IMR-90 (cell line): Measurements from ENCODE around the gene MAGEB10. TPM values are rescaled to one million over a fixed set of nuclear protein-coding genes. Genes with fewer than 3 reads are reported as not detected.

Experiments used
- ATAC-seq: fragments of 200-7000 bp; cut with Tn5 transposase; 2 replicates; pipeline ENCODE4 v1.9.1; 2020; ENCODE audit warnings: low read depth, mild to moderate bottlenecking, moderate library complexity
- BruUV-seq: library from RNA; stranded (reverse); fragments of 400-500 nt; replicated peaks from 2 replicates; lab custom pipeline; 2021; lab: Mats Ljungman, UMichigan
- CTCF ChIA-PET: fragments of 300-600 bp; formaldehyde crosslinking; extraction: SDS; loops from one replicate; lab custom pipeline; 2021; ENCODE audit warnings: antibody characterized with exemption; lab: Yijun Ruan, JAX
- POLR2A ChIA-PET: fragments of 300-600 bp; sonication (Branson Sonifier 250); formaldehyde crosslinking; loops from one replicate; lab custom pipeline; 2022; ENCODE audit warnings: antibody characterized with exemption; ENCODE audit not compliant: unreplicated experiment; lab: Charles Lee
- DNase-seq: peaks from one replicate; pipeline ENCODE4 v3.0.0; 2013
- H2AFZ ChIP-seq: replicated peaks from 2 replicates; pipeline ENCODE3; 2013; ENCODE audit warnings: low read length, mild to moderate bottlenecking; ENCODE audit not compliant: poor library complexity
- H2AK5ac ChIP-seq: 2 replicates; pipeline ENCODE4 v1.6.1; 2013; ENCODE audit warnings: low read depth, low read length, inconsistent platforms
- H2AK9ac ChIP-seq: replicated peaks from 2 replicates; pipeline ENCODE3; 2013; ENCODE audit warnings: mild to moderate bottlenecking, low read depth, low read length, moderate library complexity; ENCODE audit not compliant: poor library complexity
- H2BK120ac ChIP-seq: 2 replicates; pipeline ENCODE4 v1.6.1; 2013; ENCODE audit warnings: low read depth, low read length, inconsistent platforms
- H2BK15ac ChIP-seq: 3 replicates; pipeline ENCODE4 v1.6.1; 2013; ENCODE audit warnings: low read depth, low read length, inconsistent platforms
- H2BK20ac ChIP-seq: 2 replicates; pipeline ENCODE4 v1.6.1; 2013; ENCODE audit warnings: low read depth, mild to moderate bottlenecking, inconsistent platforms, low read length, moderate library complexity
- H2BK5ac ChIP-seq: 2 replicates; pipeline ENCODE4 v1.6.1; 2013; ENCODE audit warnings: mild to moderate bottlenecking, low read depth, low read length, inconsistent platforms; ENCODE audit not compliant: poor library complexity, severe bottlenecking
- H3K14ac ChIP-seq: replicated peaks from 2 replicates; pipeline ENCODE4 v1.6.1; 2013; ENCODE audit warnings: low read depth, low read length, inconsistent platforms
- H3K18ac ChIP-seq: 2 replicates; pipeline ENCODE4 v1.6.1; 2013; ENCODE audit warnings: low read depth, low read length, control low read depth
- H3K23ac ChIP-seq: 2 replicates; pipeline ENCODE4 v1.6.1; 2013; ENCODE audit warnings: low read depth, low read length, inconsistent platforms
- H3K27ac ChIP-seq: 2 replicates; pipeline ENCODE4 v1.5.1; 2013; ENCODE audit warnings: mild to moderate bottlenecking, control low read depth, low read length; ENCODE audit not compliant: insufficient read depth
- H3K27me3 ChIP-seq: 2 replicates; pipeline ENCODE4 v1.6.1; 2013; ENCODE audit warnings: low read length; ENCODE audit not compliant: control insufficient read depth, insufficient read depth
- H3K36me3 ChIP-seq: 2 replicates; pipeline ENCODE4 v1.6.1; 2013; ENCODE audit warnings: low read length, mixed read lengths; ENCODE audit not compliant: control insufficient read depth, insufficient read depth
- H3K4ac ChIP-seq: 2 replicates; pipeline ENCODE4 v1.6.1; 2013; ENCODE audit warnings: low read depth, low read length, inconsistent platforms
- H3K4me1 ChIP-seq: 2 replicates; pipeline ENCODE4 v1.6.1; 2013; ENCODE audit warnings: low read length, mixed read lengths; ENCODE audit not compliant: control insufficient read depth, insufficient read depth
- H3K4me2 ChIP-seq: 2 replicates; pipeline ENCODE4 v1.6.1; 2013; ENCODE audit warnings: low read depth, mild to moderate bottlenecking, control low read depth, low read length, moderate library complexity
- H3K4me3 ChIP-seq: 2 replicates; pipeline ENCODE4 v1.5.1; 2013; ENCODE audit warnings: low read depth, mild to moderate bottlenecking, control low read depth, low read length, moderate library complexity; ENCODE audit not compliant: insufficient read depth
- H3K56ac ChIP-seq: 2 replicates; pipeline ENCODE4 v1.6.1; 2013; ENCODE audit warnings: low read length, inconsistent platforms; ENCODE audit not compliant: insufficient read depth; ENCODE audit errors: extremely low read depth
- H3K79me1 ChIP-seq, 2 experiments: 2 replicates each; pipeline ENCODE4 v1.6.1; 2013; ENCODE audit warnings: low read length in 2 of 2, inconsistent platforms in 1 of 2, low read depth in 1 of 2
- H3K9ac ChIP-seq: 2 replicates; pipeline ENCODE4 v1.6.1; 2013; ENCODE audit warnings: low read depth, low read length, control low read depth
- H3K9me1 ChIP-seq: 2 replicates; pipeline ENCODE4 v1.6.1; 2013; ENCODE audit warnings: low read length, inconsistent platforms; ENCODE audit not compliant: insufficient read depth
- H3K9me3 ChIP-seq: 2 replicates; pipeline ENCODE4 v1.6.1; 2013; ENCODE audit warnings: low read length; ENCODE audit not compliant: control insufficient read depth, insufficient read depth
- H4K20me1 ChIP-seq: 2 replicates; pipeline ENCODE4 v1.6.1; 2013; ENCODE audit warnings: low read length, inconsistent platforms; ENCODE audit not compliant: insufficient read depth
- H4K5ac ChIP-seq: 2 replicates; pipeline ENCODE4 v1.6.1; 2013; ENCODE audit warnings: mild to moderate bottlenecking, low read depth, low read length, control low read depth
- H4K8ac ChIP-seq, 2 experiments: 2 replicates each; pipeline ENCODE4 v1.6.1; 2013; ENCODE audit warnings: low read depth in 2 of 2, low read length in 2 of 2, control low read depth in 1 of 2, inconsistent platforms in 1 of 2
- H4K91ac ChIP-seq: 2 replicates; pipeline ENCODE4 v1.6.1; 2013; ENCODE audit warnings: low read depth, low read length, inconsistent platforms; ENCODE audit not compliant: insufficient read depth
- BHLHE40 ChIP-seq: fragments of 150-350 bp; IDR thresholded peaks from 2 replicates; pipeline ENCODE4 v1.6.1; 2016; ENCODE audit warnings: mild to moderate bottlenecking, low read depth, low read length
- CEBPB ChIP-seq: IDR thresholded peaks from 2 replicates; pipeline ENCODE4 v1.6.1; 2012; ENCODE audit warnings: low read depth, low read length, improper control_type of control experiment
- CHD1 ChIP-seq: IDR thresholded peaks from 2 replicates; pipeline ENCODE4 v1.6.1; 2012; ENCODE audit warnings: low read depth, low read length, improper control_type of control experiment
- CTCF ChIP-seq: conservative IDR thresholded peaks from 2 replicates; pipeline ENCODE4 v1.5.1; 2012; ENCODE audit warnings: mild to moderate bottlenecking, low read depth, low read length, improper control_type of control experiment
- FOS ChIP-seq: fragments of 150-350 bp; IDR thresholded peaks from 2 replicates; pipeline ENCODE4 v1.6.1; 2016; ENCODE audit warnings: low read depth, low read length
- MXI1 ChIP-seq: IDR thresholded peaks from 2 replicates; pipeline ENCODE4 v1.6.1; 2012; ENCODE audit warnings: low read depth, mild to moderate bottlenecking, low read length, moderate library complexity, borderline replicate concordance
- POLR2A ChIP-seq: IDR thresholded peaks from 2 replicates; pipeline ENCODE4 v1.6.1; 2012; ENCODE audit warnings: mild to moderate bottlenecking, low read depth, low read length
- RAD21 ChIP-seq: IDR thresholded peaks from 2 replicates; pipeline ENCODE4 v1.6.1; 2012; ENCODE audit warnings: low read length, improper control_type of control experiment
- RCOR1 ChIP-seq: IDR thresholded peaks from 2 replicates; pipeline ENCODE4 v1.6.1; 2012; ENCODE audit warnings: mild to moderate bottlenecking, low read length, improper control_type of control experiment; ENCODE audit not compliant: insufficient replicate concordance
- RFX5 ChIP-seq: IDR thresholded peaks from 2 replicates; pipeline ENCODE4 v1.8.0; 2012; ENCODE audit warnings: low read depth, mild to moderate bottlenecking, low read length, moderate library complexity
- USF2 ChIP-seq: fragments of 150-350 bp; IDR thresholded peaks from 2 replicates; pipeline ENCODE4 v1.6.1; 2017; ENCODE audit warnings: mild to moderate bottlenecking, antibody characterized with exemption, low read length, low read depth
- WGBS, 2 experiments: methylation state at CpG; one replicate each; pipeline versions ENCODE4 v1.1.5 to v1.1.7; 2013; ENCODE audit warnings: missing lambda C conversion rate in 2 of 2; ENCODE audit not compliant: insufficient read length in 1 of 2; ENCODE audit errors: extremely low coverage in 2 of 2; 5-methylcytosine and 5-hydroxymethylcytosine counted together
- dilution Hi-C: fragments of 300-500 bp; cut with HindIII; formaldehyde crosslinking; loops from one replicate; pipeline ENCODE4 v1.14.3; 2018; ENCODE audit warnings: low sequenced_read_pairs; ENCODE audit not compliant: unreplicated experiment
- in situ Hi-C: fragments of 300-500 bp; cut with MboI; formaldehyde crosslinking; loops from 3 replicates; pipeline ENCODE4 v1.14.3; 2019; ENCODE audit warnings: low sequenced_read_pairs, inconsistent platforms, mixed read lengths
- intact Hi-C: fragments of 100-400 bp; cut with micrococcal nuclease; formaldehyde crosslinking; loops from 2 replicates; pipeline ENCODE4 v1.10.0; 2022
- polyA plus RNA-seq, 3 experiments: library from polyadenylated mRNA; depleted of rRNA; stranded (reverse); fragments of >200 nt; gene quantifications; 2 replicates each; pipeline ENCODE4 v1.2.3, GENCODE V29; 2012; ENCODE audit warnings: low replicate concordance in 1 of 3
- total RNA-seq: library from RNA; depleted of rRNA; stranded (reverse); fragments of >200 nt; gene quantifications from 2 replicates; pipeline ENCODE4 v1.2.3, GENCODE V29; 2012

The MAGEB10 gene
- total and polyA plus RNA-seq, 2 of the 4 experiments (the other 2 are of a cell fraction) = not detected

- BruUV-seq = no TSS peak
- dilution Hi-C loops (no loop called here), intact Hi-C loops (no loop called here), in situ Hi-C loops (no loop called here)
- Histone ChIP-seq H4K8ac (no peak overlapping the region), H3K18ac (no peak overlapping the region), H4K5ac (no peak overlapping the region), H4K91ac (no peak overlapping the region), H2AK9ac (no peak overlapping the region), H3K23ac (no peak overlapping the region), H2BK5ac (no peak overlapping the region), H3K27ac (no peak overlapping the region), H2BK120ac (no peak overlapping the region), H3K4me3 (no peak overlapping the region), H3K36me3 (no peaks in the 10 kb centered on the region), H4K20me1 (no peaks in the 10 kb centered on the region), H3K9ac (no peak overlapping the region), H2AFZ (no peak overlapping the region), H3K79me1 (no peaks in the 10 kb centered on the region), H3K9me3 (no peaks in the 10 kb centered on the region), H3K9me1 (0 out of 2 replicates have a peak, but pooled peaks cover 2% of the 10 kb centered on the region), H2AK5ac (no peak overlapping the region), H2BK20ac (no peak overlapping the region), H3K4me1 (no peaks in the 10 kb centered on the region), H2BK15ac (no peak overlapping the region), H3K4me2 (no peak overlapping the region), H3K27me3 (no peaks in the 10 kb centered on the region), H3K56ac (no peak overlapping the region), H3K4ac (no peak overlapping the region), H3K14ac (no peak overlapping the region)
- ATAC-seq (no peak), DNase-seq (no peak)
- POLR2A ChIA-PET = no interaction called here
- CTCF ChIA-PET = no interaction called here
- TF ChIP-seq CEBPB (no peak), POLR2A (no peak), CTCF (no peak), RCOR1 (no peak), MXI1 (no peak), BHLHE40 (no peak), USF2 (no peak), FOS (no peak), CHD1 (no peak), RAD21 (no peak), RFX5 (no peak)
- WGBS, 2 experiments = no CpG with 5 or more reads among the region's 3 CpGs
Observed at GRCh38 chrX:27840881-27841280, 33.1 kb downstream of the MAGEB10 start.
